H1 (cell line): ENCODE results near the gene TNXB. TPM values are rescaled to one million over a fixed set of nuclear protein-coding genes. Genes with fewer than 3 reads are reported as not detected.

Experiments used
- CTCF ChIA-PET: fragments of 300-600 bp; sonication (Branson Sonifier 250); formaldehyde crosslinking; loops from one replicate; lab custom pipeline; 2021; ENCODE audit not compliant: partially characterized antibody; lab: Charles Lee
- POLR2A ChIA-PET: fragments of 300-600 bp; sonication (Branson Sonifier 250); formaldehyde crosslinking; loops from one replicate; lab custom pipeline; 2021; ENCODE audit warnings: inconsistent platforms; ENCODE audit not compliant: partially characterized antibody; lab: Charles Lee
- DNase-seq, 2 experiments: peaks; one replicate each; pipeline versions ENCODE4 v3.0.0 to v3.0.0-alpha.2; 2010 to 2022; ENCODE audit warnings: low spot score in 2 of 2, low read depth in 1 of 2, mixed read lengths in 1 of 2
- FAIRE-seq: peaks from 2 replicates; lab custom pipeline; 2011; peaks lifted over from hg19 to GRCh38; lab: Jason Lieb, UNC
- H2AFZ ChIP-seq: 2 replicates; pipeline ENCODE4 v1.8.1; 2012; ENCODE audit warnings: low read length, inconsistent platforms
- H2AK5ac ChIP-seq: 2 replicates; pipeline ENCODE4 v1.6.1; 2013; ENCODE audit warnings: low read depth, low read length
- H2BK120ac ChIP-seq: replicated peaks from 2 replicates; pipeline ENCODE3; 2013; ENCODE audit warnings: low read depth, low read length, inconsistent platforms
- H2BK12ac ChIP-seq: 2 replicates; pipeline ENCODE4 v1.6.1; 2013; ENCODE audit warnings: low read depth, low read length
- H2BK15ac ChIP-seq: 2 replicates; pipeline ENCODE4 v1.6.1; 2013; ENCODE audit warnings: low read length
- H2BK20ac ChIP-seq: 2 replicates; pipeline ENCODE4 v1.6.1; 2013; ENCODE audit warnings: low read length
- H2BK5ac ChIP-seq: 2 replicates; pipeline ENCODE4 v1.6.1; 2013; ENCODE audit warnings: low read depth, low read length
- H3K14ac ChIP-seq: 2 replicates; pipeline ENCODE4 v1.6.1; 2013; ENCODE audit warnings: inconsistent platforms; ENCODE audit not compliant: insufficient read length
- H3K18ac ChIP-seq: 2 replicates; pipeline ENCODE4 v1.6.1; 2013; ENCODE audit warnings: low read length; ENCODE audit errors: extremely low read depth
- H3K23ac ChIP-seq: 2 replicates; pipeline ENCODE4 v1.6.1; 2013; ENCODE audit warnings: inconsistent platforms; ENCODE audit not compliant: insufficient read length
- H3K23me2 ChIP-seq: 2 replicates; pipeline ENCODE4 v1.6.1; 2013; ENCODE audit warnings: low read depth, low read length
- H3K27ac ChIP-seq: 2 replicates; pipeline ENCODE4 v1.6.1; 2011; ENCODE audit warnings: low read depth, low read length, inconsistent platforms
- H3K27me3 ChIP-seq, 4 experiments: replicated peaks in 1 of 4; 1 replicate in 1 of 4; 2 replicates in 3 of 4; pipeline versions ENCODE4 v1.6.1 to v1.8.1; 2011 to 2013; ENCODE audit warnings: low read length in 3 of 4, mild to moderate bottlenecking in 3 of 4, inconsistent platforms in 2 of 4, mixed read lengths in 2 of 4, moderate library complexity in 1 of 4; ENCODE audit not compliant: control insufficient read depth in 3 of 4, insufficient read depth in 3 of 4; ENCODE audit errors: extremely low read depth in 1 of 4
- H3K36me3 ChIP-seq, 4 experiments: 2 replicates each; pipeline versions ENCODE4 v1.6.1 to v1.8.1; 2011 to 2013; ENCODE audit warnings: mild to moderate bottlenecking in 4 of 4, low read length in 3 of 4, moderate library complexity in 2 of 4, control low read depth in 1 of 4, inconsistent platforms in 1 of 4; ENCODE audit not compliant: insufficient read depth in 4 of 4, control insufficient read depth in 2 of 4
- H3K4ac ChIP-seq: replicated peaks from 2 replicates; pipeline ENCODE3; 2013; ENCODE audit warnings: low read length, low read depth, mixed read lengths, inconsistent platforms; ENCODE audit not compliant: insufficient read length
- H3K4me1 ChIP-seq, 4 experiments: replicated peaks in 1 of 4; 1 replicate in 1 of 4; 2 replicates in 3 of 4; pipeline versions ENCODE4 v1.6.1 to v1.8.1; 2011 to 2013; ENCODE audit warnings: low read length in 3 of 4, inconsistent platforms in 2 of 4, mixed read lengths in 1 of 4; ENCODE audit not compliant: insufficient read depth in 4 of 4, control insufficient read depth in 3 of 4
- H3K4me2 ChIP-seq, 2 experiments: 2 replicates each; pipeline versions ENCODE4 v1.6.1 to v1.8.1; 2011 to 2013; ENCODE audit warnings: low read depth in 2 of 2, low read length in 2 of 2, control low read depth in 1 of 2, inconsistent platforms in 1 of 2, mild to moderate bottlenecking in 1 of 2; ENCODE audit not compliant: insufficient read depth in 1 of 2
- H3K4me3 ChIP-seq, 4 experiments: fragments of 200-600, 300-600 bp in 1 of 4; sonication (generic), shearing (Covaris generic), sonication (Bioruptor Twin) in 1 of 4; 2 replicates each; pipeline versions ENCODE4 v1.5.1 to v1.8.1; 2011 to 2016; ENCODE audit warnings: low read length in 4 of 4, low read depth in 3 of 4, control low read depth in 2 of 4, inconsistent platforms in 2 of 4, mild to moderate bottlenecking in 2 of 4, mixed read lengths in 1 of 4, moderate library complexity in 1 of 4; ENCODE audit not compliant: insufficient read depth in 2 of 4; ENCODE audit errors: extremely low read depth in 1 of 4
- H3K56ac ChIP-seq: replicated peaks from 2 replicates; pipeline ENCODE3; 2013; ENCODE audit warnings: low read depth, mild to moderate bottlenecking, mixed read lengths, low read length, inconsistent platforms; ENCODE audit not compliant: insufficient read length
- H3K79me1 ChIP-seq: 2 replicates; pipeline ENCODE4 v1.6.1; 2013; ENCODE audit warnings: low read depth, low read length, control low read depth
- H3K79me2 ChIP-seq, 2 experiments: 2 replicates each; pipeline versions ENCODE4 v1.6.1 to v1.8.1; 2012 to 2013; ENCODE audit warnings: low read length in 2 of 2, mild to moderate bottlenecking in 2 of 2, inconsistent platforms in 1 of 2; ENCODE audit not compliant: insufficient read depth in 2 of 2, control insufficient read depth in 1 of 2
- H3K9ac ChIP-seq, 4 experiments: replicated peaks in 1 of 4; 1 replicate in 1 of 4; 2 replicates in 3 of 4; pipeline versions ENCODE4 v1.6.1 to v1.8.1; 2011 to 2013; ENCODE audit warnings: low read depth in 3 of 4, low read length in 3 of 4, control low read depth in 2 of 4, mild to moderate bottlenecking in 2 of 4, moderate library complexity in 2 of 4, inconsistent platforms in 1 of 4; ENCODE audit errors: extremely low read depth in 1 of 4
- H3K9me3 ChIP-seq, 2 experiments: 2 replicates each; pipeline versions ENCODE4 v1.6.1 to v1.8.1; 2012 to 2013; ENCODE audit warnings: mild to moderate bottlenecking in 2 of 2, moderate library complexity in 2 of 2, control low read depth in 1 of 2, inconsistent platforms in 1 of 2, low read depth in 1 of 2, low read length in 1 of 2, mixed read lengths in 1 of 2; ENCODE audit not compliant: insufficient read depth in 2 of 2
- H4K20me1 ChIP-seq, 2 experiments: replicated peaks in 1 of 2; 2 replicates each; pipeline versions ENCODE3 to v1.8.1; 2011 to 2013; ENCODE audit warnings: inconsistent platforms in 2 of 2, low read length in 2 of 2, mild to moderate bottlenecking in 1 of 2; ENCODE audit not compliant: insufficient read depth in 2 of 2, control insufficient read depth in 1 of 2
- H4K5ac ChIP-seq: 2 replicates; pipeline ENCODE4 v1.6.1; 2013; ENCODE audit warnings: low read length, low read depth, mixed read lengths, inconsistent platforms; ENCODE audit not compliant: insufficient read length
- H4K8ac ChIP-seq: 2 replicates; pipeline ENCODE4 v1.8.0; 2013; ENCODE audit warnings: mild to moderate bottlenecking, moderate library complexity, low read length, inconsistent platforms; ENCODE audit not compliant: insufficient read depth; ENCODE audit errors: extremely low read depth
- H4K91ac ChIP-seq: replicated peaks from 2 replicates; pipeline ENCODE3; 2013; ENCODE audit warnings: low read length, mixed read lengths, inconsistent platforms; ENCODE audit not compliant: insufficient read length
- CHD2 ChIP-seq: IDR thresholded peaks from 2 replicates; pipeline ENCODE4 v1.6.1; 2012; ENCODE audit warnings: low read length, improper control_type of control experiment
- CREB1 ChIP-seq: IDR thresholded peaks from 2 replicates; pipeline ENCODE4 v1.6.1; 2012; ENCODE audit warnings: inconsistent platforms
- KDM1A ChIP-seq: fragments of 200-600, 300-600 bp; sonication (generic); IDR thresholded peaks from 2 replicates; pipeline ENCODE4 v1.7.1; 2016; ENCODE audit warnings: mild to moderate bottlenecking, low read length, borderline replicate concordance
- KDM5A ChIP-seq: fragments of 200-600 bp; IDR thresholded peaks from 2 replicates; pipeline ENCODE4 v1.7.1; 2012; ENCODE audit warnings: mild to moderate bottlenecking, low read length, inconsistent platforms, mixed read lengths
- SIN3A ChIP-seq, 2 experiments: IDR thresholded peaks in 1 of 2; conservative IDR thresholded peaks in 1 of 2; 2 replicates each; pipeline ENCODE4 v1.6.1; 2011 to 2012; ENCODE audit warnings: low read length in 2 of 2, improper control_type of control experiment in 1 of 2, low read depth in 1 of 2, mild to moderate bottlenecking in 1 of 2
- SIX5 ChIP-seq: IDR thresholded peaks from 2 replicates; pipeline ENCODE4 v1.6.1; 2011; ENCODE audit warnings: mild to moderate bottlenecking, low read depth, low read length
- TEAD4 ChIP-seq: IDR thresholded peaks from 2 replicates; pipeline ENCODE4 v1.6.1; 2012; ENCODE audit warnings: low read depth, low read length, inconsistent platforms, mixed read lengths
- WGBS, 2 experiments: shearing (Covaris generic) in 1 of 2; methylation state at CpG; one replicate each; pipeline versions ENCODE4 v1.1.6 to v1.1.7; 2013 to 2015; ENCODE audit warnings: low lambda C conversion rate in 2 of 2, mixed read lengths in 2 of 2, inconsistent platforms in 1 of 2, low coverage in 1 of 2, missing lambda C conversion rate in 1 of 2; ENCODE audit not compliant: insufficient replicate concordance in 2 of 2, insufficient coverage in 1 of 2, insufficient read length in 1 of 2; ENCODE audit errors: extremely low coverage in 1 of 2, missing lambda C conversion rate in 1 of 2; 5-methylcytosine and 5-hydroxymethylcytosine counted together
- polyA plus RNA-seq, 7 experiments: library from polyadenylated mRNA; depleted of rRNA in 3 of 7; stranded (reverse) in 5 of 7; unstranded in 2 of 7; fragments of >200 nt in 5 of 7; fragments of 200-250 nt in 2 of 7; gene quantifications; 1 replicate in 5 of 7; 2 replicates in 1 of 7; 4 replicates in 1 of 7; pipeline versions ENCODE4 v1.2.1 to v1.2.3, GENCODE V29; 2011 to 2013; ENCODE audit warnings: missing spikeins in 2 of 7, mixed read lengths in 2 of 7
- total RNA-seq: library from RNA; stranded (reverse); fragmentation: NEBNext Ultra II Directional; extraction: Animal tissue kit (Norgen Biotek cat#: 25700); gene quantifications from 2 replicates; pipeline ENCODE4 v1.2.1, GENCODE V29; 2021

TNXB gene
- total and polyA plus RNA-seq, 2 of the 8 experiments (the other 6 are each of a cell fraction or from before 2014, with no cell fraction given) = 3.1 to 4.8 TPM

DNA sequence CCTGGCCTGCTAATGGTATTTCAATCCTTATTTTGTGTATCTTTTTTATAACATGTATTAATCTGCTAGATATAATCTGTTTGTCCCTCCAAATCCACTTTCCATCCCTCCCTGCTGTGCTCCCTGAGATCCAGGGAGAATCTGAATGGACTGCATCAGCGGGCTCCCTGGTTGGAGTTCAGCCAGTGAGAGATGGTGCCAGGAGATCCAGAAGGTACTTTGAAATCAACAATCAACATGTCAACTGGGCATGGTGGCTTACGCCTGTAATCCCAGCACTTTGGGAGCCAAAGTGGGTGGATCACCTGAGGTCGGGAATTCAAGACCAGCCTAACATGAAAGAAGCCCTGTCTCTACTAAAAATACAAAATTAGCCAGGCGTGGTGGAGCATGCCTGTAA, 14.5 kb upstream of the TNXB start:
- Histone ChIP-seq H3K9me3 (no peaks in the 10 kb centered on the region), H3K4me1 (peaks cover 1 to 12% (median 4%) of the 10 kb centered on the region in 4 experiments; a peak in 5 of 7 replicates), H2AK5ac (no peak overlapping the region), H3K79me1 (no peaks in the 10 kb centered on the region; the same call in 1 of the 2 replicates), H2BK120ac (no peak overlapping the region), H3K4me3 (no peak overlapping the region), H4K5ac (no peak overlapping the region), H3K4ac (no peak overlapping the region), H3K14ac (no peak overlapping the region), H3K18ac (no peak overlapping the region), H3K27ac (no peak overlapping the region), H3K23ac (no peak overlapping the region), H4K20me1 (peaks cover 5% of the 10 kb centered on the region in 2 experiments), H4K8ac (no peak overlapping the region), H2BK15ac (no peak overlapping the region), H2BK20ac (no peak overlapping the region), H3K36me3 (peaks cover 3 to 20% (median 10%) of the 10 kb centered on the region in 4 experiments; a peak in 7 of 8 replicates), H3K56ac (no peak overlapping the region), H2AFZ (no peak overlapping the region), H3K27me3 (no peaks in the 10 kb centered on the region), H3K23me2 (no peaks in the 10 kb centered on the region), H4K91ac (no peak overlapping the region), H2BK5ac (no peak overlapping the region), H3K9ac (no peak overlapping the region), H3K4me2 (no peak overlapping the region), H3K79me2 (peaks cover 0 to 8% of the 10 kb centered on the region in 2 experiments; a peak in 1 of 4 replicates), H2BK12ac (no peak overlapping the region)
- ChIA-PET CTCF (interaction anchor here (0.7 to 1.6 kb wide), 4 partner anchors 9 to 43 kb away, joined by 3 to 5 read pairs (median 4); no protein-coding TSS in a partner anchor), POLR2A (interaction anchor here (0.8 to 1.5 kb wide), 3 partner anchors 10 to 38 kb away, joined by 3 to 4 read pairs (median 3); no protein-coding TSS in a partner anchor)
- FAIRE-seq (no peak), DNase-seq (no peak)
- TF ChIP-seq TEAD4 (no peak), KDM1A (no peak), SIX5 (no peak), KDM5A (no peak), CREB1 (no peak), CHD2 (no peak), SIN3A (conservative IDR thresholded peaks at IDR 0.05 in 1 of 2, IDR thresholded peaks at IDR 0.05 in 1 of 2; ENCODE audit: low read depth in 1 of 2, low read length in 2 of 2) (no peak)
- WGBS, 2 experiments = 87% methylated on average over 4 of the region's 4 CpGs; no CpG with 5 or more reads in 1 of the 2 experiments
